K562 (cell line): ENCODE measurements around the gene SOCS4. TPM values are rescaled to one million over a fixed set of nuclear protein-coding genes. Genes with fewer than 3 reads are reported as not detected.
A peak's percentile ranks its signal among the peaks of the same experiment; 100 is the strongest.

ENCODE experiments used
- CBX2 ChIP-seq: fragments of 200-600 bp; sonication (generic); IDR thresholded peaks from one replicate; pipeline ENCODE4 v1.6.1; 2012; ENCODE audit warnings: mild to moderate bottlenecking, low read length, inconsistent platforms; ENCODE audit not compliant: insufficient read depth, poor library complexity, severe bottlenecking
- DPF2 ChIP-seq: fragments of 450-650 bp; IDR thresholded peaks from 2 replicates; pipeline ENCODE4 v1.6.1; 2016
- GTF3C2 ChIP-seq: IDR thresholded peaks from 3 replicates; pipeline ENCODE4 v1.6.1; 2011; ENCODE audit warnings: borderline replicate concordance, mild to moderate bottlenecking, moderate library complexity; ENCODE audit not compliant: insufficient read length; ENCODE audit errors: extremely low read depth
- HSF4 ChIP-seq: fragments of 250-450 bp; sonication (Bioruptor Pico); IDR thresholded peaks from 2 replicates; pipeline ENCODE4 v2.1.2; 2022; ENCODE audit warnings: mild to moderate bottlenecking, moderate library complexity, borderline replicate concordance
- ILF3 ChIP-seq: fragments of 450-650 bp; IDR thresholded peaks from 2 replicates; pipeline ENCODE4 v1.6.1; 2018; ENCODE audit warnings: antibody characterized with exemption, mild to moderate bottlenecking, moderate library complexity, borderline replicate concordance
- KDM1A ChIP-seq, 2 experiments: fragments of 450-650 bp; IDR thresholded peaks; 2 replicates each; pipeline ENCODE4 v1.6.1; 2016; ENCODE audit warnings: mild to moderate bottlenecking in 2 of 2
- NONO ChIP-seq, 2 experiments: fragments of 200-400 bp in 1 of 2; fragments of 450-650 bp in 1 of 2; formaldehyde crosslinking in 1 of 2; IDR thresholded peaks; 2 replicates each; pipeline ENCODE4 v1.6.1; 2017; ENCODE audit warnings: low read depth in 2 of 2, mild to moderate bottlenecking in 2 of 2, moderate library complexity in 2 of 2, low read length in 1 of 2
- PHF21A ChIP-seq: fragments of 450-650 bp; IDR thresholded peaks from 2 replicates; pipeline ENCODE4 v1.6.1; 2017; ENCODE audit warnings: low read depth, borderline replicate concordance
- TFAM ChIP-seq: fragments of 250-450 bp; sonication (Bioruptor Pico); conservative IDR thresholded peaks from 2 replicates; pipeline ENCODE4 v1.5.0; 2021; ENCODE audit warnings: mild to moderate bottlenecking, moderate library complexity
- polyA plus RNA-seq, 8 experiments: library from polyadenylated mRNA; depleted of rRNA in 4 of 8; stranded (reverse) in 5 of 8; unstranded in 3 of 8; fragments of >200 nt; fragmentation: Nextera tagmentation in 2 of 8; fragmentation: Illumina TruSeq in 1 of 8; extraction: Ambion mirVana in 2 of 8; extraction: Trizol in 1 of 8; gene quantifications; 2 replicates each; pipeline versions ENCODE4 v1.2.1 to v1.2.3, GENCODE V29; 2011 to 2014; ENCODE audit warnings: inconsistent platforms in 1 of 8, missing spikeins in 1 of 8
- total RNA-seq, 7 experiments: library from RNA; depleted of rRNA in 6 of 7; stranded (reverse); fragments of >200 nt in 6 of 7; fragmentation: Illumina TruSeq in 2 of 7; extraction: Trizol in 2 of 7; gene quantifications; 2 replicates each; pipeline versions ENCODE4 v1.2.1 to v1.2.3, GENCODE V29; 2011 to 2021; ENCODE audit warnings: low replicate concordance in 1 of 7
- TF ChIP-seq, protein P1 (sequence below), 2 experiments: fragments of 450-650 bp; IDR thresholded peaks; 2 replicates each; pipeline ENCODE4 v1.6.1; 2016; ENCODE audit warnings: mild to moderate bottlenecking in 2 of 2, borderline replicate concordance in 1 of 2, low read depth in 1 of 2, moderate library complexity in 1 of 2
- TF ChIP-seq, protein P2 (sequence below): fragments of 450-650 bp; IDR thresholded peaks from 2 replicates; pipeline ENCODE4 v1.6.1; 2018; ENCODE audit not compliant: partially characterized antibody

Gene SOCS4
- total and polyA plus RNA-seq, 9 of the 15 experiments (the other 6 are each of a cell fraction or from before 2014, with no cell fraction given): 2.6 to 12.7 (median 9.7) TPM

DNA sequence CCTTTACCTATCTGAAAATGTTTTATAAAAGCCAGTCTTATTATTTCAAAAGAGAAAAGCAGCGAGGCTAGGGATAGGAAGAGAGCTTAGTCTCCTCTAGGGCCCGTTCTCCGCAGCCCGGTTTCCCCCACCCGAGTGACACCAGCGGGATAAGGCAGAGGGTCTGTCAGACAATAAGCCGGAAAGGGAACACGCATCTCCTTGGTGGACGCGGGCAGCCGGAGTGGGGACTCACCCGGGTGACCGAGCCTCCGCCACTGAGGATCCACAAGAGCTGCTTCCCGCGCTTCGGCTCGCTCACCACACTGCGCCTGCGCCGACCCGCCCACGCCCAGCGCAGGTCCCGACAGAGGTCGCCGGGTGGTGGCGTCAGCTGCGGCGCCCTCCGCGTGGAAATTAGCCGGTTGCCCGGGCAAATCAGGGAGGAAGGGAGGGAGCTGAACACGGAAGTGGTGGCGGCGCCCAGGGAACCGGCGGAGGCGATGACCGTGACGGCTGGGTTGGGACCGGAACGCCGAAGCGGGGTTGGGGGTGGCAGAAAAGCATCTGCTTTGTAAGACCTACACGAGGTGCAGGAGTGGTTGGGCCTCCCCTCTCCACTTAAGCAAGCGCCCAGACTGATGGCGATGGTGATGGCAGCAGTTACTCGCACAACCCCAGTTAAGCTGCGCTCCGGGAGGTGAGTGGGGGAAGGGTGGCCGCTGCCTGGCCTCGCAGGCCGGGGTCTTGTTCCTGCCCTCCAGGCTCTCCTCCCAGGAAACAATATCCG is at the start of gene SOCS4, which contains the start of gene WDHD1 (continued):
- TF ChIP-seq, protein P1, sequence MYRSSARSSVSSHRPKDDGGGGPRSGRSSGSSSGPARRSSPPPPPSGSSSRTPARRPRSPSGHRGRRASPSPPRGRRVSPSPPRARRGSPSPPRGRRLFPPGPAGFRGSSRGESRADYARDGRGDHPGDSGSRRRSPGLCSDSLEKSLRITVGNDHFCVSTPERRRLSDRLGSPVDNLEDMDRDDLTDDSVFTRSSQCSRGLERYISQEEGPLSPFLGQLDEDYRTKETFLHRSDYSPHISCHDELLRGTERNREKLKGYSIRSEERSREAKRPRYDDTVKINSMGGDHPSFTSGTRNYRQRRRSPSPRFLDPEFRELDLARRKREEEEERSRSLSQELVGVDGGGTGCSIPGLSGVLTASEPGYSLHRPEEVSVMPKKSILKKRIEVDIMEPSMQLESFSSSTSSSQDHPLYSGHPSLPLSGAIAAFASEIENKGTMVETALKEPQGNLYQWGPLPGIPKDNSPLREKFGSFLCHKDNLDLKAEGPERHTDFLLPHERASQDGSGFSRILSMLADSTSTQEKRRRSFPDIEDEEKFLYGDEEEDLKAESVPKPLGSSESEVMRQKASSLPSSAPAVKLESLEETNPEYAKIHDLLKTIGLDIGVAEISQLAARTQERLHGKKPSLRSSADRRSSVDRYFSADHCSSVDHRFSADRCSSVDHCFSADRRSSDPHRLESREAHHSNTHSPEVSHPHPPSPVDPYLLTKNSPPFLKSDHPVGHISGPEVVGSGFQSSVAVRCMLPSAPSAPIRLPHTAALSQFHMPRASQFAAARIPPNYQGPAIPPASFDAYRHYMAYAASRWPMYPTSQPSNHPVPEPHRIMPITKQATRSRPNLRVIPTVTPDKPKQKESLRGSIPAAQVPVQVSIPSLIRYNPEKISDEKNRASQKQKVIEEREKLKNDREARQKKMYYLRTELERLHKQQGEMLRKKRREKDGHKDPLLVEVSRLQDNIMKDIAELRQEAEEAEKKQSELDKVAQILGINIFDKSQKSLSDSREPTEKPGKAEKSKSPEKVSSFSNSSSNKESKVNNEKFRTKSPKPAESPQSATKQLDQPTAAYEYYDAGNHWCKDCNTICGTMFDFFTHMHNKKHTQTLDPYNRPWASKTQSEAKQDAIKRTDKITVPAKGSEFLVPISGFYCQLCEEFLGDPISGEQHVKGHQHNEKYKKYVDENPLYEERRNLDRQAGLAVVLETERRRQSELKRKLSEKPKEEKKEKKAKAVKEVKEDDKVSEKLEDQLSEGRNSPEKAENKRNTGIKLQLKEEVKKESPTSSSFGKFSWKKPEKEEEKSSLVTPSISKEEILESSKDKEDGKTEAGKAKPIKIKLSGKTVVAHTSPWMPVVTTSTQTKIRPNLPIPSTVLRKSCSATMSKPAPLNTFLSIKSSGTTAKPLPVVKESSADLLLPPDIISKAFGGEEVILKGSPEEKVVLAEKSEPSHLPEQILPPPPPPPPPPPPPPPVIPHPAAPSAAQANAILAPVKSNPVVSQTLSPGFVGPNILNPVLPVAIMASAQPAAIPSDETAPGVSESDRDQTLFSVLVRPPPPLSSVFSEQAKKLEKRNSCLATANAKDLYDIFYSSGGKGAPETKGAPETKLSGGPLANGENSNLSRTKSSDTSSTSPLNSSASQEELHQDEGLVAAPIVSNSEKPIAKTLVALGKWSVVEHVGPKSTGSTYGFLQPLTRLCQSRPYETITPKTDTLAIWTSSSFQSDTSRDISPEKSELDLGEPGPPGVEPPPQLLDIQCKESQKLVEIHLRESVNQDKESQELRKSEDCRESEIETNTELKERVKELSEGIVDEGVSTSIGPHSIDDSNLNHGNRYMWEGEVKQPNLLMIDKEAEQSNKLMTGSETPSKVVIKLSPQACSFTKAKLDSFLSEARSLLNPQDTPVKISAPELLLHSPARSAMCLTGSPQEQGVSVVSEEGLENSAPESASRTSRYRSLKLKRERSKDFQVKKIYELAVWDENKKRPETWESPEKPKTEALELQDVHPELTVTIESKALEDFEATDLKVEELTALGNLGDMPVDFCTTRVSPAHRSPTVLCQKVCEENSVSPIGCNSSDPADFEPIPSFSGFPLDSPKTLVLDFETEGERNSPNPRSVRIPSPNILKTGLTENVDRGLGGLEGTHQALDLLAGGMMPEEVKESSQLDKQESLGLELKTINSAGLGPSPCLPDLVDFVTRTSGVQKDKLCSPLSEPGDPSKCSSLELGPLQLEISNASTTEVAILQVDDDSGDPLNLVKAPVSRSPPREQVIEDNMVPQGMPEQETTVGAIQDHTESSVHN (IDR thresholded peaks at IDR 0.05; ENCODE audit: borderline replicate concordance in 1 of 2, low read depth in 1 of 2): no peak
- TF ChIP-seq GTF3C2 (no peak), HSF4 (CRISPR knock-in tag) (no peak), CBX2 (no peak), TFAM (CRISPR knock-in tag) (no peak), ILF3 (no peak), PHF21A (no peak), DPF2 (no peak), NONO (IDR thresholded peaks at IDR 0.05; ENCODE audit: low read depth in 2 of 2, low read length in 1 of 2) (no peak), KDM1A (IDR thresholded peaks at IDR 0.05) (peak in 1 of 2 experiments; percentile 18; a peak in 1 of 4 replicates)
- TF ChIP-seq, protein P2, sequence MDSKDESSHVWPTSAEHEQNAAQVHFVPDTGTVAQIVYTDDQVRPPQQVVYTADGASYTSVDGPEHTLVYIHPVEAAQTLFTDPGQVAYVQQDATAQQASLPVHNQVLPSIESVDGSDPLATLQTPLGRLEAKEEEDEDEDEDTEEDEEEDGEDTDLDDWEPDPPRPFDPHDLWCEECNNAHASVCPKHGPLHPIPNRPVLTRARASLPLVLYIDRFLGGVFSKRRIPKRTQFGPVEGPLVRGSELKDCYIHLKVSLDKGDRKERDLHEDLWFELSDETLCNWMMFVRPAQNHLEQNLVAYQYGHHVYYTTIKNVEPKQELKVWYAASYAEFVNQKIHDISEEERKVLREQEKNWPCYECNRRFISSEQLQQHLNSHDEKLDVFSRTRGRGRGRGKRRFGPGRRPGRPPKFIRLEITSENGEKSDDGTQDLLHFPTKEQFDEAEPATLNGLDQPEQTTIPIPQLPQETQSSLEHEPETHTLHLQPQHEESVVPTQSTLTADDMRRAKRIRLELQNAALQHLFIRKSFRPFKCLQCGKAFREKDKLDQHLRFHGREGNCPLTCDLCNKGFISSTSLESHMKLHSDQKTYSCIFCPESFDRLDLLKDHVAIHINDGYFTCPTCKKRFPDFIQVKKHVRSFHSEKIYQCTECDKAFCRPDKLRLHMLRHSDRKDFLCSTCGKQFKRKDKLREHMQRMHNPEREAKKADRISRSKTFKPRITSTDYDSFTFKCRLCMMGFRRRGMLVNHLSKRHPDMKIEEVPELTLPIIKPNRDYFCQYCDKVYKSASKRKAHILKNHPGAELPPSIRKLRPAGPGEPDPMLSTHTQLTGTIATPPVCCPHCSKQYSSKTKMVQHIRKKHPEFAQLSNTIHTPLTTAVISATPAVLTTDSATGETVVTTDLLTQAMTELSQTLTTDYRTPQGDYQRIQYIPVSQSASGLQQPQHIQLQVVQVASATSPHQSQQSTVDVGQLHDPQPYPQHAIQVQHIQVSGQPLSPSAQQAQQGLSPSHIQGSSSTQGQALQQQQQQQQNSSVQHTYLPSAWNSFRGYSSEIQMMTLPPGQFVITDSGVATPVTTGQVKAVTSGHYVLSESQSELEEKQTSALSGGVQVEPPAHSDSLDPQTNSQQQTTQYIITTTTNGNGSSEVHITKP: peak; percentile 54
